Measurements from ENCODE around the gene ZNF281. TPM values are rescaled to one million over a fixed set of nuclear protein-coding genes. Genes with fewer than 3 reads are reported as not detected.

The ZNF281 gene
- polyA plus RNA-seq, 1 donor (not counting 4 experiments of a cell fraction or from before 2014, with no cell fraction given), result 14.7 TPM

DNA sequence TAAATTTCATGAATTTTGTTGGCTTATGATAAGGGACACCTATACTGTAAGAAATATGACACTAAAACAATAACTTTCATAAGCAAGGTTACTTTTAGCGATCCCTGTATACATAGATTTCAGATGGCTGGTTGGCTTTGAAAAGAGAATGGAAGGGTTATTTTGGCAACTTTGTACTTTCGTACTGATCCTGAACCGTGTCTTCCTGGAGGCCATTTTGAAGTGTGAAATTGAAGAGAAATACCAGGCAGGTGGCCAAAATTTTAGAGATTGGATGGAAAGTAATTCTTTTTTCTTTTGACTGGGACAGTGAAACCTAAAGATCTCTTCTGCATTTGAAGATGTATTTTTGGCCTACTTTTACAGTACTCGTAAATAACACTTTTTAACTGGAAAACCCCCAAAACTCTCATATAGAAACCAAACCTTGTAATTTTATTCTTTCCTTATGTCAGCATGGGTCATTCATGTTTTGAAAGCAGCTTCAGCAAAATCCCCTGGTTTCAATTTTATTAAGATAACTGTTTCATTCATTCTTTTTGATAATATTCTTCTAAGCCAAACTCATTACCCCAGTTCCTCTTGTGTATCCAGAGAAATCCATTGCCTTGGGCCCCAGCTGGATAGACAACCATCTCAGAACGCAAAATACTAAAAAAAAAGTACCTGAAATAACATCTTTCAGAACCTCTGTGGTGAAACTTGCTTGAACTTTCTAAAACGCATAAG, 38.4 kb upstream of the ZNF281 start:
- Histone ChIP-seq H3K27me3 (ENCODE audit: control insufficient read depth, extremely low read depth, insufficient read depth, low read length) (no peaks in the 10 kb centered on the region), H3K9me1 (ENCODE audit: control insufficient read depth, extremely low read depth, insufficient read depth, low read length) (no peaks in the 10 kb centered on the region), H3K27ac (ENCODE audit: control insufficient read depth, insufficient read depth, low read length) (no peak overlapping the region), H2AFZ (ENCODE audit: control insufficient read depth, low read length) (no peak overlapping the region), H3K4me3 (ENCODE audit: control insufficient read depth in 2 of 3, extremely low read depth in 1 of 3, insufficient read depth in 2 of 3, low read depth in 1 of 3, low read length in 3 of 3) (no peak overlapping the region), H3K4me2 (ENCODE audit: control insufficient read depth, extremely low read depth, insufficient read depth, low read depth, low read length) (no peak overlapping the region), H3K4me1 (ENCODE audit: control insufficient read depth, extremely low read depth, insufficient read depth, low read length) (peaks cover 8% of the 10 kb centered on the region), H3K9me3 (ENCODE audit: control insufficient read depth, low read depth, low read length) (no peaks in the 10 kb centered on the region), H3K79me2 (ENCODE audit: control insufficient read depth, insufficient read depth, low read length) (no peaks in the 10 kb centered on the region), H3K9ac (ENCODE audit: control insufficient read depth, extremely low read depth, insufficient read depth, low read length) (no peak overlapping the region), H4K20me1 (ENCODE audit: control insufficient read depth, extremely low read depth, insufficient read depth, low read length) (no peaks in the 10 kb centered on the region), H3K36me3 (ENCODE audit: control insufficient read depth in 2 of 2, extremely low read depth in 1 of 2, insufficient read depth in 2 of 2, low read length in 2 of 2) (no peaks in the 10 kb centered on the region)
- DNase-seq (ENCODE audit: low read depth, low spot score), result no peak
- dilution Hi-C loops (cut with MboI; ENCODE audit: extremely low pct_ligation_motif_present, low sequenced_read_pairs), result no loop called here
- no peak for TF ChIP-seq CTCF (optimal IDR thresholded peaks at IDR 0.05 in 1 of 3, IDR thresholded peaks at IDR 0.05 in 1 of 3, conservative IDR thresholded peaks at IDR 0.05 in 1 of 3; ENCODE audit: extremely low read depth in 1 of 3, insufficient read depth in 2 of 3, low read length in 3 of 3)
- no peak for FAIRE-seq

GRCh38 chr1:200445213-200445612, 35.4 kb upstream of the ZNF281 start:
- Histone ChIP-seq H3K9ac (ENCODE audit: control insufficient read depth, extremely low read depth, insufficient read depth, low read length) (no peak overlapping the region), H3K79me2 (ENCODE audit: control insufficient read depth, insufficient read depth, low read length) (no peaks in the 10 kb centered on the region), H3K36me3 (ENCODE audit: control insufficient read depth in 2 of 2, extremely low read depth in 1 of 2, insufficient read depth in 2 of 2, low read length in 2 of 2) (no peaks in the 10 kb centered on the region), H4K20me1 (ENCODE audit: control insufficient read depth, extremely low read depth, insufficient read depth, low read length) (no peaks in the 10 kb centered on the region), H3K4me3 (ENCODE audit: control insufficient read depth in 2 of 3, extremely low read depth in 1 of 3, insufficient read depth in 2 of 3, low read depth in 1 of 3, low read length in 3 of 3) (no peak overlapping the region), H2AFZ (ENCODE audit: control insufficient read depth, low read length) (no peak overlapping the region), H3K4me2 (ENCODE audit: control insufficient read depth, extremely low read depth, insufficient read depth, low read depth, low read length) (no peak overlapping the region), H3K9me1 (ENCODE audit: control insufficient read depth, extremely low read depth, insufficient read depth, low read length) (no peaks in the 10 kb centered on the region), H3K27me3 (ENCODE audit: control insufficient read depth, extremely low read depth, insufficient read depth, low read length) (no peaks in the 10 kb centered on the region), H3K4me1 (ENCODE audit: control insufficient read depth, extremely low read depth, insufficient read depth, low read length) (peaks cover 20% of the 10 kb centered on the region), H3K9me3 (ENCODE audit: control insufficient read depth, low read depth, low read length) (no peaks in the 10 kb centered on the region), H3K27ac (ENCODE audit: control insufficient read depth, insufficient read depth, low read length) (no peak overlapping the region)
- no peak for FAIRE-seq
- dilution Hi-C loops (cut with MboI; ENCODE audit: extremely low pct_ligation_motif_present, low sequenced_read_pairs), result no loop called here
- TF ChIP-seq EZH2 (IDR thresholded peaks at IDR 0.05; ENCODE audit: low read length), result no peak
- TF ChIP-seq CTCF (optimal IDR thresholded peaks at IDR 0.05 in 1 of 3, IDR thresholded peaks at IDR 0.05 in 1 of 3, conservative IDR thresholded peaks at IDR 0.05 in 1 of 3; ENCODE audit: extremely low read depth in 1 of 3, insufficient read depth in 2 of 3, low read length in 3 of 3), result no peak
- no peak for DNase-seq (ENCODE audit: low read depth, low spot score)
